ENCODE data around the gene ASTL.

ASTL gene

GRCh38 chr2:96116879-96117533, 21.3 kb downstream of the ASTL start:
- TF ChIP-seq ZFX (IDR thresholded peaks at IDR 0.05; ENCODE audit: borderline replicate concordance) = no peak
- TF ChIP-seq CTCF (IDR thresholded peaks at IDR 0.05) = peak; percentile 96
- no peak overlapping the region for H3K27ac ChIP-seq

- H3K27ac ChIP-seq = no peak within 1 kb of the TSS
- TF ChIP-seq ZFX (IDR thresholded peaks at IDR 0.05; ENCODE audit: borderline replicate concordance) = no peak
- no peak for TF ChIP-seq CTCF (IDR thresholded peaks at IDR 0.05)
These were observed 21.9 kb downstream of the ASTL start, which contains the start of gene ADRA2B for GRCh38 chr2:96116424-96116878. ADRA2B (minus strand) TSS chr2:96116571; CDS start chr2:96116149, 422 bp downstream.

DNA sequence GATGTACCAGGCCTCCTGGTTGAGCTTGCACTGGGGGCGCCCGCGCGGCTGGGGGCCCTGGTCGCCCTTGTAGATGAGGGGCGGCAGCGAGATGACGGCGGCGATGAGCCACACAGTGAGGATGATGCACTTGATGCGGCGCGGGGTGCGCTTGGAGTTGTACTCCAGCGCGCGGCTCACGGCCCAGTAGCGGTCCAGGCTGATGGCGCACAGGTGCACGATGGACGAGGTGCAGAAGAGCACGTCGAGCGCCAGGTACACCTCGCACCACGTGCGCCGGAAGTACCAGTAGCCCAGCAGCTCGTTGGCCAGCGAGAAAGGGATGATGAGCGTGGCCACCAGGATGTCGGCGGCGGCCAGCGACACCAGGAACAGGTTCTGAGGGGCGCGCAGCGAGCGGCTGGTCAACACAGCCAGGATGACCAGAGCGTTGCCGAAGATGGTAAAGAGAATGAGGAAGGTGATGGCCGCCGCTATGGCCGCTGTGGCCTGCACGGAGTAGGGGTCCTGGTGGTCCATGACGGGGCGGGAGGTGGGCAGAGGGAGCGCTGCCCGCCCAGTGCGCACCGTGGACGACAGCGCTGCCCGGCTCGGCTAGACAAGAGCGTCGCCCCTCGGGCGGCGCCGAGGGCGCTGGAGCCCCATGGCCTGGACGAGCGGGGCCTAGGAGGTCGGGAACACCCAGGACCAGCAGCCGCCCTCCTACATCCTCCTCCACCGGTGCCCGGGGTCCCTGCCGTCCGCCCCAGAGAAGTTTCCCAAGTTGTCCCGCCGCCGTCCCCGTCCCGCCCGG, 22.5 kb downstream of the ASTL start:
- no peak for TF ChIP-seq CTCF (IDR thresholded peaks at IDR 0.05)
- no peak for TF ChIP-seq ZFX (IDR thresholded peaks at IDR 0.05; ENCODE audit: borderline replicate concordance)
- H3K27ac ChIP-seq = no peak overlapping the region

DNA sequence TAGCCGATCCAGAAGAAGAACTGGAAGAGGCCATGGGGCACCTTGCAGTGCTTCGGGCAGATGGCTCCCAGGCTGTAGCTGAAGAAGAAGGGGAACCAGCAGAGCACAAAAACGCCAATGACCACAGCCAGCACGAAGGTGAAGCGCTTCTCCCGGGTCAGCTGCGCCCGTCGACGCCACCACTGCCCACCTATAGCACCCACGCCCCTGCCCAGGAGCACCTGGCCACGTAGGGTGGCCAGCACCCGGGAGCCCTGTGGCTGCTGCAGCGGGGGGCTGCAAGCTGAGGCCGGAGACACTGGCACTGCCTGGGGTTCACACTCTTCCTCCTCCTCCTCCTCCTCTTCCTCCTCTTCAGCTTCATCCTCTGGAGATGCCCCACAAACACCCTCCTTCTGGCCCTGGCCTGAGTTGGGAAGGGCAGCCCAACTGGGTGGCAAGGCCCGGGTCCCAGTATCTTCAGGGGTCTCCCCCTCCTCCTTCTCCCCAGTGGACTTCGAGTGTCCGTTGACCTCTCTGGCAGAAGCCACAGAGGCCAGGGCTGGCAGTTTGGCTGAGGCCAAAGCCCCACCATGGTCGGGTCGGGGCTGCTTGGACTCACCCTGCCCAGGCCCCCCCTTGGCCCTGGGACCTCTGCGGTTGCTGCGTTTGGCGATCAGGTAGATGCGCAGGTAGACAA, 23.3 kb downstream of the ASTL start:
- H3K27ac ChIP-seq = no peak overlapping the region
- TF ChIP-seq ZFX (IDR thresholded peaks at IDR 0.05; ENCODE audit: borderline replicate concordance) (no peak), CTCF (IDR thresholded peaks at IDR 0.05) (no peak)

- TF ChIP-seq ZFX (IDR thresholded peaks at IDR 0.05; ENCODE audit: borderline replicate concordance) (no peak), CTCF (IDR thresholded peaks at IDR 0.05) (no peak)
- no peak overlapping the region for H3K27ac ChIP-seq
These were observed 23.8 kb downstream of the ASTL start for GRCh38 chr2:96114546-96114902.

DNA sequence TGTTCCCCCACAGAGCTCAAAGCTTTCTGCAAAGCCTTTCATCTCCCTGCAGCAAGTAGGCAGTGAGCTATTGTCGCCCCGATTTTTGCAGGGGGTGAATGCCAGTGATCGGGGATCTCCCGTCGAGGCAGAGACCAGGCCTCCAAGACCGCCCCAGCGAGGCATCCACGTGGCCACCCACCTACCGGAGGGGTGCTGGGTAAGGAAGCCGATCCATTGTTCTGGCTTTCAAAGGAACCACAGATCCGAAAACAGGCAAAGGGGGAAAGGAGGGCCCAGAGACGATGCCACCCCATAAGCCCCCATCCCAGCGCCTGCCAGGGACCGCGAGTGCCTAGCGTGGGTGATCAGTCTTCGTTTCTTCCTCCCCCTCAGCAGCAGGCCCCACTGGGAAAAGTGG, 24.4 kb downstream of the ASTL start:
- H3K27ac ChIP-seq = no peak overlapping the region

More for the DNA sequence above, 24.4 kb downstream of the ASTL start:
- TF ChIP-seq ZFX (IDR thresholded peaks at IDR 0.05; ENCODE audit: borderline replicate concordance) (no peak), CTCF (IDR thresholded peaks at IDR 0.05) (no peak)
